Stimulated activated CD8-positive, alpha-beta memory T cell treated with anti-CD3 and anti-CD28 coated beads, Interleukin-12 subunit alpha, Interleukin-12 subunit beta, amount 100 ng/mL, for 1 hour (primary cell): Measurements from ENCODE around the gene CDH13.

Experiments
- DNase-seq: peaks from one replicate; pipeline ENCODE4 v3.0.0-alpha.2; 2020; ENCODE audit warnings: low read depth

Gene CDH13

GRCh38 chr16:83002351-83003334 is 375.9 kb downstream of the CDH13 start:
- no peak for DNase-seq

DNA sequence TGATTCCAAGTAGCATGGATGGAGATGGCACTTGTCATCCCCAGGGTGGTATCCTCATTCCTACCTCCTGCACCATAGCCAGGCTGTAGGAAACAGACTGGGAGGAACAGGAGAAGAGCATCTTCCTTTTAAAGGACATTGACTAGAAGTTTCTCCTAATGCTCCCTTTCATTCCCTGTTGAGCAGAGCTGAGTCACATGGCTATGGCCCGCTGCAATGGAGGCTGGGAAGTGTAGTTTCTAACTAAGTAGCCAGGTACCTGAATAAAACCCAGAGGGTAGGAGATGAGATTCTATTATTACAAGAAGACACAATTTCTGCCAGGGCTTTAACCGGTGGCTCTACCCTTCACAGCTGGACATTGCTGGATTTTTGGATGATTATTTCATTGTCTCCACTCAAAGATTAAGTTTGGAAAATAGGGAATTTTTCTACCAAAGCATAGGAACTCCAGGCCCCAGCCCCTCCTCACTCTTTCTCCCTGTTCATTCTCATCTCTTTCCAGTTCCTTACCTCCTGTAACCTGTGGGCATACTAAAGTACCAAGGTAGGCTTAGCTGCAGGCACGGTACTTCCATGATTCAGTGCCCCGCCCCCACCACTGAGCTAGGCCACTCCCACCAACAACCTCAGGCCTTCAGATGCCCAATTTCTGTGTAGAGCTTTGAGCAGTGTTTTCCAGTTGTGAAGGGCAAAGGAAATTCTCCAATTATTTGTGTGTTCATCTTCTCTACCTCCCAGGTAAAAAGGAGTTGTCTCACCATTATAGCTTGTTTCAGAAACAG is 378.3 kb downstream of the CDH13 start:
- DNase-seq: no peak

GRCh38 chr16:83005653-83006160 is 378.9 kb downstream of the CDH13 start:
- no peak for DNase-seq

DNA sequence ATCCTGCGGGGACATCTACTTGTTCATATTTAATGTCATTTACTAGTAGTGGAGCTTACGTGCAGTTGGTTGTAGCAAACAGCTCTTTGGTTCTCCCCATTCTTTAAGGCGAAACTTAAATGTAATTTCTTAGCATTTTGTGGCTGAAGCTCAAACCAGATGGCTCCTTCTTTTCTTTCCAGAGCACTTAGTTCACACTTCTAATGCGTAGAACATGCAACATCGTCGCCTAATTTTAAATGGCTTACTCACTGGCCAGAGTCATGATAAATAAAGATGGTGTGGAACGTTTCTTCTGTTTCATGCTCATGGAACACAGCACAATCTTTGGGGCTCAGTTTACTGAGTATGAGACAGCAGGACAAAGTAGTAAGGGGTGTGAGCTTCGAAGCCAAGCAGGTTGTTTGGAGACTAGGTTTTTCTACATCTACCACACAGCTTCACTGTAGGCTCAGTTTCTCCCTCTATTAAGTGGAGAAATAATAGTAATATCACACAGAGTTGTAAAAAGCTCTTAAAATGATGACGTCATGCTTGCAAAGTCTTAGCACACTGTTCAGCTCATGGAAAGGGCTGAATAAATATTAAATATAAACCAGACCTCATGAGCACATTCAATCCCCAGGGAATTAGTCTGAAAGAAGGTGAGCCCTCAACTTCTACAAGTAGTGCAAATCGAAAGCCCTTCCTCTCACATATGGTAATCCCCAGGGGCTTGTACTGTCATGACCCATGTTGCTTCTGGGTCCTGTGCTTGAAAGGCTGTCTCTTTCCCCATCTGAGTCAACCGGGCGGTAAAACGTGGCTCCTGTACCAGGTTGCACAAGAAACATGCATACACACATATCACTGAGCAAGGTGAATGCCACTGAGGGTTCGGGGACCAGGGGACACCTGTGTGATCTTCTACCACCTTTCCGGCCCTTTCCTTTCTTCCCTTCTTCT is 384.3 kb downstream of the CDH13 start:
- DNase-seq: no peak

DNA sequence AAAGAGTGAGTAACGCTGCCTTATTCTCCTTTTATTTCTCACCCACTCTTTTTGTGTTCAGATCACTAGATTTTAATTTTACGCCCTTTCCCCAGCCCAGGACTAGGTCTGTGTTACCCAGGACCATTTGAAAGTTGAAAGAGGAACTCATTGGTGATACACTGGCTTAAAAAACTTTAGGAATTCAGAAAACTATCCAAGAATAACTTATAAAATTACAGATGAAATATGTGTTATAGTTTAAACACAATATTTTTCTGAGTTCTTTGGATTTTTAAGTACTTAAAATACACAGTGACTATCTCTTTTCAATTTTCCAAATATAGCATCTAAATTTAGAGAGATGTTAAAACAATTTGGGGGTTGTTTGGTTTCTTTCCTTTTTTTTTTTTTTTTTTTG is 385.2 kb downstream of the CDH13 start:
- DNase-seq: no peak

DNA sequence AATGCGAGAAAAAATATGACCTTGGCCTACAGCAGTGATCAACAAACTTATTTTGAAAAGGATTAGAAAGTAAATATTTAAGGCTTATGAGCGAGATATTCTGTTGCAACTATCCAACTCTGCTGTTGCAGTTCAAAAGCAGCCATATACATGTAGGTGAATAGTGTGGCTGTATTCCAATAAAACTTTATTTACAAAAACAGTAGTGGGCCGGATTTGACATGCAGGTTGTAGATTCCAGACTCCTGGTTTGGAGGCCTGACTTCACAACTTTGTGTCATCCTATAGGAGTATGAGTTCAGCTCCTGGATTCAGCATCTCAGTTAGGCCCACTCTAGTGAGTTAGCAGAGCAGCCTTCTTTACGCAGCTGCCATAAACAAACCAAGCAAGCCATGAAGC is 386.3 kb downstream of the CDH13 start:
- DNase-seq: no peak

- DNase-seq: no peak
Measured at GRCh38 chr16:83019963-83020362, 393.2 kb downstream of the CDH13 start.

- DNase-seq: no peak
Measured at GRCh38 chr16:83021045-83021444, 394.3 kb downstream of the CDH13 start.

DNA sequence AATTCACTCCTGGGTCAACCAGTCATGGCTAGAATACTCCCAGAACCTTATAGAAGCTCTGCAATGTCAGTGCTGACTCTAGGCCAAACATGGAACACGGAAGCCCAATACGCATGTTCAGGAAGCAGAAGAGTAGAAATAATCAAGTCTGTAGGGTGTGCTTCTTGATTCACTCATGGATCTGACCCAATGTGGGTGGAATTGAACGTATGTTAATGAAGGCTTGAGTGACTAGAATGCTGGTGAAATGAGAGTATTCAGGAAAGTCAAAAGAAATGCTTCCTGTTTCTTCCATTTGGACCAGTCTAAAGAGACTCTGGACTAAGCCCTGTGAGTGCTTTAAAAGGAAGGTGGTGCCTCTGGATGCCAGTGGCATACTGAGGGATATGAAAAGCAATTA is 395.0 kb downstream of the CDH13 start:
- no peak for DNase-seq

DNA sequence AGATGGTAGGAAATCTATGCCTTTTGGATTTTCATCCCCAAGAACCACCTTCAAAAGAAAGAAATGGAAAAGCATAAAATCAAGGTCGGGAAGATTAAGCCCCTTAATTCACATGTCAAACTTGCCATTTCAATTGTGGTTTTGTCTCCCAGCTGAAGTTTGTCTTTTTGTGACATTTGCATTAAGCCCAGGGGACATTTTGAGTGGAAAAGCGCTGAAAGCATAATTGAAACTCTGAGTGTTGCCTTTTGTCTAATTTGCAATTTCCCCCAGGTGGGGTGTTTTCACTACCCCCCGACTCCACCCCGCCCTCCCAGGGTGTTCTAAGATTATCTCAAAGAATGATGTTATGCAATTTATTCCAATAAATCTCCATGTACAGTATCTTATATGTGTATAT is 396.2 kb downstream of the CDH13 start:
- DNase-seq: no peak

GRCh38 chr16:83023640-83024039 is 396.9 kb downstream of the CDH13 start:
- no peak for DNase-seq

DNA sequence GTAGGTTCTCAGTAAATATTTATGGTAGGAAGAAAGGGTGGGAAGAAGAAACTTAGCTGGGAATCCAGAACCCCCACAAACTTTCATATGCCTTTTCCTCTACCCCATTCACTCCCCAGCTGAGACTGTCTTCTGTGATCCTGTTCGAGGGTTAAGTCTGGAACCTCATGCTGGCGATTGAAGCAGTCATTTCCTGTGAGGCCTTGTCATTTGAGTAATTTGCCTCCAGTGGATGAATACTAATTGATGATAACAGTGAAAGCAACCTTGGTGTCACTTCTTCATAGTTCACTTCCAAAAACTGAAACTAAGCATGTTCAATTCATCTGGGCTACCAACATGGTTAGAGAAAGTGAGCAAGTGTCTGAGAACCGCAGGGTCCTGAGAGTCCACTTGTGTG is 401.2 kb downstream of the CDH13 start:
- no peak for DNase-seq

- no peak for DNase-seq
Measured at GRCh38 chr16:83029467-83029866, 402.7 kb downstream of the CDH13 start.

GRCh38 chr16:83031524-83031923 is 404.8 kb downstream of the CDH13 start:
- no peak for DNase-seq

DNA sequence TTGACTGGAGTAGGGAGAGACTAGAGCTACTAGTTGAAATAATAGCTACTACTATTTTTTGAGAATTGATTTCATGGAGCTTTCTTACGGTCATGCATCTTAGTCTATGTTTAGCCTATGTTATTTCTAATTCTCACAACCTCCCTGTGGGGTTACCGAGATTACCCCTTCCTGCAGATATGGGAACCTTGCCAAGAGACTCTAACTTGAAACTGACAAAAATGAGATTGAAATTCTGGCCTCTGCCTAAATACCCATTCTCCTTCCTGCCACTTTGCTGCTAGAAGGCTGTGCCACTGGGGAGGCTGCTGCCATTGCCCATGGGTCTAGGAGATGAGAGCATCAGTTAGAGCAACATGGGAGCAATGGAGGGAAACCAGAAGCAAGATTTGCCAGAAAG is 410.3 kb downstream of the CDH13 start:
- no peak for DNase-seq

- DNase-seq: no peak
Measured at GRCh38 chr16:83037884-83038283, 411.1 kb downstream of the CDH13 start.

DNA sequence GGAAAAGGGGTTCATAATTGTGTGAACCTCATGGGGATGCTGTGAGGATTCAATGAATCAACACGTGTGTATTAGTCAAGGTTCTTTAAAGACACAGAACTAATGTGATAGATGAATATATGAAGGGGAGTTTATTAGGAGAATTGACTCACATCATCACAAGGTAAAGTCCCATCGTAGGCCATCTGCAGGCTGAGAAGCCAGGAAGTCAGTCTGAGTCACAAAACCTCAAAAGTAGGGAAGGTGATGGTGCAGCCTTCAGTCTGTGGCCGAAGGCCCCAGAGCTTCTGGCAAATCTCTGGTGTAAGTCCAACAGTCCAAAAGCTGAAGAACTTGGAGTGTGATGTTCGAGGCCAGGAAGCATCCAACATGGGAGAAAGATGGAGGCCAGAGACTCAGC is 413.4 kb downstream of the CDH13 start:
- DNase-seq: no peak

DNA sequence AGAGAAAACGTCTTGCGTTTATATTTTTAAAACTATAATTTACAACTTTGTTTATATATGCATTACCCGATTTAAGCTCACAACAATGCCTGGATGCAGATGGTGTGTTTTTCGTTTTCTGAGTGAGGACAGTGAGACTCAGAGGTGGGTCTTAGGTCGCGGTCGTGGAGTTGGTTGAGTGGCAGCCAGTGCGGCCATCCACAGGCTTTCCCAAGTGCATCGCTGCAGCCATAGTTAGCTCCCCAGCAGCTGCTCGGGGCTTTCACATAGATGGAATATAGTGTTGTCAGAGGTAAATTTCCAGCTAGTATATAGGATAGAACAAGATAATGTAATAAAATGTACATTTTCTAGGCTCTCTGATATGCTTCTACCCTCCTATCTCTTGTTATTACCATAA is 417.8 kb downstream of the CDH13 start:
- no peak for DNase-seq

- no peak for DNase-seq
Measured at GRCh38 chr16:83045790-83046189, 419.0 kb downstream of the CDH13 start.

- no peak for DNase-seq
Measured at GRCh38 chr16:83046664-83047063, 419.9 kb downstream of the CDH13 start.

GRCh38 chr16:83051451-83051850 is 424.7 kb downstream of the CDH13 start:
- DNase-seq: no peak

GRCh38 chr16:83054283-83054682 is 427.5 kb downstream of the CDH13 start:
- no peak for DNase-seq
